Measurements from ENCODE around the gene NFATC2. TPM values are rescaled to one million over a fixed set of nuclear protein-coding genes. Genes with fewer than 3 reads are reported as not detected.

The NFATC2 gene
- total RNA-seq, 1 experiment from 2014 or later: 0.07 TPM

DNA sequence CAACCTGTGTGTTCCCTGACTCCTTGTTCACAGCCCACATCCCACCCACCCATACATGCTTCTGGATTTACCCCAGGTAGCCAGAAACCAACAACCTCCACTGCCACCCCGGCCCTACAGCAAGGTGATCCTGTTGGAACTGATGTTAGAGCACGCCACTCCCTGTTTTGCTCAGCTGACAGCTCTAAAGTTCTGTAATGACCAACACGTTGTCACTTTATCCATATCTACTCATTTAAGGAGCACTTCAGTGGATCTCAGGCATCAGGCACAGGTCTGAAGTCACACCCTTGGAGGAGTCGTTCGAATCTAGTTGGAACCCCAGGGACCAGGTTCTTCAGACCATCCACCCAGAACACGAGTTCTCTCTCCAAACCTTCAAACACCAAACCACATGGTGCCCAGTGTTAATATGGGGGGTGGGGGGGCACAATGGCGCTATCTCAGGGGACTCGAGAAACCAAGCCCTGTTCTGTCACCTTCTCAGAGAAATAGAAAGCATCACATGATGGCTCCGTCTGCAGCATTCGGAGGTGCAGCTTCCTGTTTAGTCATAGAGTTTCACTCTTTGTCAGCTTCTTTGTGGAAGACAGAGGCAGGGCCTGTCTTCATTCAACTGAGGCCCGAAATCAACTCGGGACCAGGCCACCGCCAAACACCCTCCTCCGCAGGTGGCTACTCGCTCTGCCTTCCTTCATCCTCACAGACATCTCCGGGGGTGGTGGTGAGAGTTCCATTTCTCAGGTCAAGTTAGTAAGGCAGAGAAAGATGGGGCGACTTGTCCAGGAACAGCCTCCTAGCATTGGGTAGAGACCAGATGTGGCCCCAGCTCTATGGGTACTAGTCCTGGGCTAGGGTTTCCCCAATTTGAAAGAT is 142.2 kb downstream of the NFATC2 start:
- ChIA-PET CTCF (interaction anchor here (0.7 to 0.8 kb wide), 2 partner anchors 13 to 186 kb away, joined by 3 read pairs; no protein-coding TSS in a partner anchor), POLR2A (no interaction called here)
- no TSS peak for BruUV-seq (replicated peaks)
- TF ChIP-seq, protein P1, sequence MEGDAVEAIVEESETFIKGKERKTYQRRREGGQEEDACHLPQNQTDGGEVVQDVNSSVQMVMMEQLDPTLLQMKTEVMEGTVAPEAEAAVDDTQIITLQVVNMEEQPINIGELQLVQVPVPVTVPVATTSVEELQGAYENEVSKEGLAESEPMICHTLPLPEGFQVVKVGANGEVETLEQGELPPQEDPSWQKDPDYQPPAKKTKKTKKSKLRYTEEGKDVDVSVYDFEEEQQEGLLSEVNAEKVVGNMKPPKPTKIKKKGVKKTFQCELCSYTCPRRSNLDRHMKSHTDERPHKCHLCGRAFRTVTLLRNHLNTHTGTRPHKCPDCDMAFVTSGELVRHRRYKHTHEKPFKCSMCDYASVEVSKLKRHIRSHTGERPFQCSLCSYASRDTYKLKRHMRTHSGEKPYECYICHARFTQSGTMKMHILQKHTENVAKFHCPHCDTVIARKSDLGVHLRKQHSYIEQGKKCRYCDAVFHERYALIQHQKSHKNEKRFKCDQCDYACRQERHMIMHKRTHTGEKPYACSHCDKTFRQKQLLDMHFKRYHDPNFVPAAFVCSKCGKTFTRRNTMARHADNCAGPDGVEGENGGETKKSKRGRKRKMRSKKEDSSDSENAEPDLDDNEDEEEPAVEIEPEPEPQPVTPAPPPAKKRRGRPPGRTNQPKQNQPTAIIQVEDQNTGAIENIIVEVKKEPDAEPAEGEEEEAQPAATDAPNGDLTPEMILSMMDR (IDR thresholded peaks at IDR 0.05; ENCODE audit: unreplicated experiment): no peak
- Mint-ChIP-seq H3K27ac (ENCODE audit: low read depth, unreplicated experiment) (no peak overlapping the region), H3K4me1 (ENCODE audit: insufficient read depth, unreplicated experiment) (no peaks in the 10 kb centered on the region), H3K4me3 (ENCODE audit: unreplicated experiment) (no peak overlapping the region), H3K36me3 (ENCODE audit: insufficient read depth, unreplicated experiment) (no peaks in the 10 kb centered on the region), H3K27me3 (ENCODE audit: insufficient read depth, unreplicated experiment) (no peaks in the 10 kb centered on the region), H3K9me3 (ENCODE audit: unreplicated experiment) (no peaks in the 10 kb centered on the region)
- no peak for DNase-seq (ENCODE audit: unreplicated experiment)
- intact Hi-C loops (cut with micrococcal nuclease): no loop called here

DNA sequence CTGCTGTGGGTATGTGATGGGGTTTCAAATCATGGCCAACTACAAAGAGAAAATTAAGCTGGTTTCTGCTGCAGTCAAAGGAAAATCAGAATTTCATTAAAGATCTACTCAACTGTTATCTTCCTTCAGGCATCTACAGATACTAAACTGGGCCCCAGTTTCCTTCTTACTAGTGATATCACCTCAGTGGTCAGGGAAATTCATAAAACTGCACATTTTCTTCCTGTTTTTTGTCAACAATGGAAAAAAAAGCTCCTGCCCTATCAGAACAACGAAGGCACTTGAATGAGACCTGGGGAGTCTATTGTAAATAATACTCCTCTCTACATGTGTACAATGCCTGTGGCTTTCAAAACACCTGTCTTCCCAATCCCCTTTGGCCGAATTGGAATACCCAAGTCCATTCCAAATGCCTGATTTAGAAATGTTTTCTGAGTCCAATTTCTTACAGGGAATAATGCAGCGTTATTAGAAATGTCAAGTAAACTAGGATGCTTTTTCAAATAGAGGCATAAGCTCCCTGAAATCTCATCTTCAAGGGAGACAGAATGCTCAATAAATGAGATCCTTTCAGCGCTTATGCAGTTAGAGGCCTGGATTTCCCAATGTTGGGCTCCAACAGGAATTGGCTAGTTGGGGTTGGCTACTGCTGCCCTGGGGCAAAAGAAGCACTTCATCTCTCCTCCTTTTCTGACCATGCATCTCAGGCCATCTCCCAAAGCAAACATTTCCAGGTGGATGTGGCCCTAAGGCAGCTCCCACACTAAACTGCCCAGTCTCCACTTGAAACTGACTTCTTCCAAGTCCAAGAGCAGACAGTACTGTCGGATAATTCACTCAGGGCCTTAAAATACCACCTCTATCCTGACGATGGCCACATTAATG is 143.3 kb downstream of the NFATC2 start:
- intact Hi-C loops (cut with micrococcal nuclease): no loop called here
- no peaks in the 10 kb centered on the region for H3K4me1 Mint-ChIP-seq (ENCODE audit: insufficient read depth, unreplicated experiment)
- POLR2A ChIA-PET: interaction anchor here (0.7 kb wide), 1 partner anchor 29 kb away, joined by 3 read pairs; no protein-coding TSS in a partner anchor
- no peak overlapping the region for H3K27ac Mint-ChIP-seq (ENCODE audit: low read depth, unreplicated experiment)
- H3K9me3 Mint-ChIP-seq (ENCODE audit: unreplicated experiment): no peaks in the 10 kb centered on the region
- CTCF ChIA-PET: interaction anchor here (0.7 to 1.3 kb wide), 4 partner anchors 10 to 187 kb away, joined by 3 to 4 read pairs (median 3); no protein-coding TSS in a partner anchor
- H3K27me3 Mint-ChIP-seq (ENCODE audit: insufficient read depth, unreplicated experiment): peaks cover 9% of the 10 kb centered on the region
- H3K36me3 Mint-ChIP-seq (ENCODE audit: insufficient read depth, unreplicated experiment): no peaks in the 10 kb centered on the region
- BruUV-seq (replicated peaks): no TSS peak
- TF ChIP-seq, protein P1 (IDR thresholded peaks at IDR 0.05; ENCODE audit: unreplicated experiment): no peak
- no peak overlapping the region for H3K4me3 Mint-ChIP-seq (ENCODE audit: unreplicated experiment)
- no peak for DNase-seq (ENCODE audit: unreplicated experiment)

DNA sequence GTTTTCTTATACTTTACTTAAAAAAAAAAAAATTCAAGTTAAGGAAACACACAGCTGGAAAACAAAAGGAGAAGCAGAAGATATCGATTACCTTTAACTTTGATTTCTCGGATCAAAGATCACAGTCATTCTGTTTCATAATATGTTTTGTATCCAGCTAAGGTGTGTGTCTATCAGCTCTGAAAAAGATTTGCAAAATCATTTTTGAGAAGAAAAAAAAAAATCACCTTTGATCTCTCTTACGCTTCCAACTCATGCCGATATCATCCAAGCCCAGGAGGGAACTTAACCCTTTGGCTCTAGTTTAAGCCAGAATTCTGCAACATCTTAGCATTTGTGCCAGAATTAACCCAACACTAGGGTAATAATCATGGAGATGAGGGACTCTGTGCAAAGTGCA is 144.0 kb downstream of the NFATC2 start:
- Mint-ChIP-seq H3K4me1 (ENCODE audit: insufficient read depth, unreplicated experiment) (no peaks in the 10 kb centered on the region), H3K36me3 (ENCODE audit: insufficient read depth, unreplicated experiment) (no peaks in the 10 kb centered on the region), H3K9me3 (ENCODE audit: unreplicated experiment) (no peaks in the 10 kb centered on the region), H3K27ac (ENCODE audit: low read depth, unreplicated experiment) (no peak overlapping the region), H3K4me3 (ENCODE audit: unreplicated experiment) (no peak overlapping the region), H3K27me3 (ENCODE audit: insufficient read depth, unreplicated experiment) (peaks cover 15% of the 10 kb centered on the region)
- POLR2A ChIA-PET: no interaction called here
- CTCF ChIA-PET: interaction anchor here (0.5 to 1.3 kb wide), 5 partner anchors 9 to 411 kb away, joined by 3 to 4 read pairs (median 3); no protein-coding TSS in a partner anchor
- intact Hi-C loops (cut with micrococcal nuclease): no loop called here
- no peak for DNase-seq (ENCODE audit: unreplicated experiment)
- no TSS peak for BruUV-seq (replicated peaks)
- TF ChIP-seq, protein P1 (IDR thresholded peaks at IDR 0.05; ENCODE audit: unreplicated experiment): no peak

DNA sequence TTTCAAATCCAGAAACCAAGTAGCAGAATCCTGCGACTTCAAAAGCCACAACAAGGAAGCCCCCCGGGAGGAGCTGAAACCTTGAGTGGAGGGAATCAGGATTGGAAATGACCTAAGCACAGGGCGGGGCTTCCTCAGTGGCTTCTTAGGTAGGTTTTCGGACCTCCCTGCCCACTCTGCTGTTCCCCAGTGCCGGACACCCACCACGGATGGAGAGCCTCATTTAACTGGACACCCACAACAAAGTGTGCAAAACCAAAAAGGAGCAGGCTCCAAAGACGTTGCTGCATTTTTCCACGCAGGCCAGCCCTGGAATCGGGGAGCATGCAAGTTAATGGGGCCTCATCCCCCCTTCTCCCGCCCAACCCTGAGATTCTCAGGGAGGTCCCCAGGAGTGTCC is 144.4 kb downstream of the NFATC2 start:
- Mint-ChIP-seq H3K27ac (ENCODE audit: low read depth, unreplicated experiment) (no peak overlapping the region), H3K27me3 (ENCODE audit: insufficient read depth, unreplicated experiment) (peaks cover 15% of the 10 kb centered on the region), H3K9me3 (ENCODE audit: unreplicated experiment) (no peaks in the 10 kb centered on the region), H3K4me1 (ENCODE audit: insufficient read depth, unreplicated experiment) (no peaks in the 10 kb centered on the region), H3K4me3 (ENCODE audit: unreplicated experiment) (no peak overlapping the region), H3K36me3 (ENCODE audit: insufficient read depth, unreplicated experiment) (no peaks in the 10 kb centered on the region)
- no peak for DNase-seq (ENCODE audit: unreplicated experiment)
- ChIA-PET POLR2A (no interaction called here), CTCF (interaction anchor here (0.5 to 1.3 kb wide), 5 partner anchors 8 to 686 kb away, joined by 3 to 4 read pairs (median 4); no protein-coding TSS in a partner anchor)
- TF ChIP-seq, protein P1 (IDR thresholded peaks at IDR 0.05; ENCODE audit: unreplicated experiment): no peak
- BruUV-seq (replicated peaks): no TSS peak
- intact Hi-C loops (cut with micrococcal nuclease): no loop called here
